Ascending aorta (tissue), 2 donors: ENCODE results near the gene RAD51B. TPM values are rescaled to one million over a fixed set of nuclear protein-coding genes. Genes with fewer than 3 reads are reported as not detected.

ENCODE experiments used
- DNase-seq, 2 donors: peaks; one replicate each; pipeline ENCODE4 v3.0.0-alpha.2; 2019; ENCODE audit warnings: low spot score in 2 of 2
- H3K27ac ChIP-seq, 2 donors: fragments of 200-600 bp; sonication (generic); one replicate each; pipeline ENCODE4 v1.5.1; 2016 to 2017; ENCODE audit warnings: mild to moderate bottlenecking in 1 of 2
- H3K27me3 ChIP-seq: fragments of 200-600 bp; sonication (generic); one replicate; pipeline ENCODE4 v1.5.1; 2017
- H3K36me3 ChIP-seq, 2 donors: fragments of 200-600 bp; sonication (generic); one replicate each; pipeline ENCODE4 v1.5.1; 2016
- H3K4me1 ChIP-seq, 2 donors: fragments of 200-600 bp; sonication (generic); one replicate each; pipeline ENCODE4 v1.5.1; 2016 to 2017; ENCODE audit warnings: mild to moderate bottlenecking in 1 of 2
- H3K4me3 ChIP-seq, 2 donors: fragments of 200-600 bp; sonication (generic); one replicate each; pipeline ENCODE4 v1.5.1; 2016 to 2017; ENCODE audit warnings: mild to moderate bottlenecking in 1 of 2
- H3K9me3 ChIP-seq, 2 donors: fragments of 200-600 bp; sonication (generic); one replicate each; pipeline ENCODE4 v1.5.1; 2016
- CTCF ChIP-seq, 3 experiments: fragments of 200-600 bp in 2 of 3; fragments of 450-650 bp in 1 of 3; sonication (generic) in 2 of 3; IDR thresholded peaks; one replicate each; pipeline ENCODE4 v1.5.1; 2016 to 2019; ENCODE audit warnings: antibody characterized with exemption in 3 of 3, mild to moderate bottlenecking in 1 of 3, moderate library complexity in 1 of 3
- intact Hi-C: fragments of 100-400 bp; cut with DNase I; formaldehyde crosslinking; loops from one replicate; pipeline ENCODE4 v1.15.1; 2023
- total RNA-seq: library from RNA; depleted of rRNA; stranded (reverse); fragments of >200 nt; gene quantifications from one replicate; pipeline ENCODE4 v1.1.0, GENCODE V29; 2016

Gene RAD51B
- total RNA-seq, 1 donor from 2014 or later = not detected

- TF ChIP-seq CTCF (IDR thresholded peaks at IDR 0.05) = no peak
- Histone ChIP-seq H3K4me3 (peak overlapping the region in 1 of 2 donors; percentile 37), H3K27me3 (no peaks in the 10 kb centered on the region), H3K9me3 (no peaks in the 10 kb centered on the region), H3K36me3 (no peaks in the 10 kb centered on the region), H3K4me1 (peaks cover 10 to 39% of the 10 kb centered on the region in 2 donors), H3K27ac (no peak overlapping the region)
- intact Hi-C loops = loop anchor here (5.0 kb wide), 1 partner anchor 81 kb away; no protein-coding TSS in a partner anchor
- no peak for DNase-seq
Measured at GRCh38 chr14:68628605-68629310, 809.2 kb downstream of the RAD51B start.

DNA sequence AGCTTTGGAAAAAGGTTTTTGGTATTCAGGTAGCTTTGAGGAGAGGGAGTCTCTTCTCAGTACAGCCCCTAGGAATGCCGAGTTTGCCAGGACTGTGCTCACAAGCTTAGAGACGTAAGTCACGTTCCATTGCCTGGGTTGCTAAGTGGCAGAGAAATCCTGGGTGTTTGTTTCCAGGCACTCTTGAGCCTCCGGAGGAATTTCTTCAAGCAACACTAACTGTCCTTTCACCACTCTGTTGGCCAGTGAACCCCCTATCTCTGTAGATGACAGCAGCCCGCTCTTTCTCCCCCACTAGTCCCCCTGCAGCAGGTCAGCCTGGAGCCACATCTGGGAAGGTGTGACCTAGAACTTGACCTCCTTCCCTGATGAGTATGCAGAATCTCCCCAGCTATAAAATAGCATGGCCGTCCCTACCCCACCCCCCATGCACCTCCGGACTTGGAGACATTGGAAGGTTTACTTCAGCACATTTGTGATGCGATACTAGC, 810.5 kb downstream of the RAD51B start:
- intact Hi-C loops = loop anchor here (5.0 kb wide), 2 partner anchors 42 to 157 kb away; no protein-coding TSS in a partner anchor
- no peak overlapping the region for H3K4me3 ChIP-seq
- peak overlapping the region in 1 of 2 donors; percentile 45 for H3K27ac ChIP-seq
- peaks cover 11 to 39% of the 10 kb centered on the region in 2 donors for H3K4me1 ChIP-seq
- no peaks in the 10 kb centered on the region for H3K9me3 ChIP-seq
- no peaks in the 10 kb centered on the region for H3K36me3 ChIP-seq
- TF ChIP-seq CTCF (IDR thresholded peaks at IDR 0.05) = no peak
- H3K27me3 ChIP-seq = no peaks in the 10 kb centered on the region
- DNase-seq = no peak

- Histone ChIP-seq H3K27me3 (no peaks in the 10 kb centered on the region), H3K4me1 (peaks cover 11 to 39% of the 10 kb centered on the region in 2 donors), H3K4me3 (no peak overlapping the region), H3K9me3 (no peaks in the 10 kb centered on the region), H3K36me3 (no peaks in the 10 kb centered on the region), H3K27ac (peak overlapping the region; percentile 45 to 56)
- TF ChIP-seq CTCF (IDR thresholded peaks at IDR 0.05) = peak in 1 of 3 experiments; percentile 11
- no peak for DNase-seq
- intact Hi-C loops = loop anchor here (5.0 kb wide), 2 partner anchors 41 to 156 kb away; no protein-coding TSS in a partner anchor
Measured at GRCh38 chr14:68630611-68631393, 811.2 kb downstream of the RAD51B start.

GRCh38 chr14:68631394-68632053, 811.9 kb downstream of the RAD51B start:
- Histone ChIP-seq H3K27me3 (no peaks in the 10 kb centered on the region), H3K4me1 (peaks cover 11 to 35% of the 10 kb centered on the region in 2 donors), H3K4me3 (no peak overlapping the region), H3K36me3 (no peaks in the 10 kb centered on the region), H3K27ac (peak overlapping the region; percentile 53 to 56), H3K9me3 (no peaks in the 10 kb centered on the region)
- no peak for DNase-seq
- intact Hi-C loops = loop anchor here (5.0 kb wide), 2 partner anchors 41 to 156 kb away; no protein-coding TSS in a partner anchor
- no peak for TF ChIP-seq CTCF (IDR thresholded peaks at IDR 0.05)
